Endodermal cell (in vitro differentiated cells): ENCODE data around the gene CRTAC1. TPM values are rescaled to one million over a fixed set of nuclear protein-coding genes. Genes with fewer than 3 reads are reported as not detected.
A peak's percentile ranks its signal among the peaks of the same experiment; 100 is the strongest.

Source experiments
- DNase-seq: peaks from one replicate; pipeline ENCODE4 v3.0.0-alpha.2; 2017
- H3K27ac ChIP-seq: 2 replicates; pipeline ENCODE4 v1.5.1; 2013; ENCODE audit warnings: mild to moderate bottlenecking, low read depth, low read length, moderate library complexity
- H3K27me3 ChIP-seq: 2 replicates; pipeline ENCODE4 v1.6.1; 2013; ENCODE audit warnings: mild to moderate bottlenecking, low read length, moderate library complexity; ENCODE audit not compliant: insufficient read depth, control insufficient read depth, poor library complexity, severe bottlenecking
- H3K36me3 ChIP-seq: 2 replicates; pipeline ENCODE4 v1.7.0; 2013; ENCODE audit warnings: mild to moderate bottlenecking, low read length, moderate library complexity; ENCODE audit not compliant: control insufficient read depth, insufficient read depth
- H3K4me1 ChIP-seq: one replicate; pipeline ENCODE4 v1.7.0; 2013; ENCODE audit warnings: low read length; ENCODE audit not compliant: control insufficient read depth, insufficient read depth
- H3K4me3 ChIP-seq: 2 replicates; pipeline ENCODE4 v1.5.1; 2013; ENCODE audit warnings: mild to moderate bottlenecking, low read length, moderate library complexity
- H3K9ac ChIP-seq: 2 replicates; pipeline ENCODE4 v1.6.1; 2013; ENCODE audit warnings: mild to moderate bottlenecking, low read length, moderate library complexity; ENCODE audit not compliant: poor library complexity, severe bottlenecking; ENCODE audit errors: extremely low read depth
- H3K9me3 ChIP-seq: 2 replicates; pipeline ENCODE4 v1.6.1; 2013; ENCODE audit warnings: mild to moderate bottlenecking, low read length, moderate library complexity; ENCODE audit not compliant: control insufficient read depth
- H3K27ac Mint-ChIP-seq: 2 replicates; pipeline ENCODE4 v1.8.0; 2020; ENCODE audit warnings: mixed read lengths
- H3K27me3 Mint-ChIP-seq: 2 replicates; pipeline ENCODE4 v1.8.0; 2021; ENCODE audit warnings: mild to moderate bottlenecking, mixed read lengths; ENCODE audit not compliant: insufficient read depth
- H3K36me3 Mint-ChIP-seq: 2 replicates; pipeline ENCODE4 v1.8.0; 2020; ENCODE audit warnings: low read depth, mixed read lengths
- H3K4me1 Mint-ChIP-seq: 2 replicates; pipeline ENCODE4 v1.8.0; 2020; ENCODE audit warnings: mixed read lengths
- H3K4me3 Mint-ChIP-seq: 2 replicates; pipeline ENCODE4 v1.8.0; 2020; ENCODE audit warnings: mild to moderate bottlenecking, moderate library complexity, mixed read lengths
- H3K9me3 Mint-ChIP-seq: 2 replicates; pipeline ENCODE4 v1.8.0; 2020; ENCODE audit warnings: mild to moderate bottlenecking, mixed read lengths
- WGBS, 2 experiments: methylation state at CpG; one replicate each; pipeline versions ENCODE4 v1.1.5 to v1.1.7; 2013; ENCODE audit warnings: missing lambda C conversion rate in 2 of 2, mixed read lengths in 1 of 2; ENCODE audit not compliant: insufficient coverage in 1 of 2, insufficient read length in 1 of 2; 5-methylcytosine and 5-hydroxymethylcytosine counted together
- total RNA-seq, 2 donors: library from RNA; stranded (reverse); fragmentation: NEBNext Ultra II Directional in 1 of 2; extraction: Animal tissue kit (Norgen Biotek cat#: 25700) in 1 of 2; gene quantifications; 2 replicates in 1 of 2; 3 replicates in 1 of 2; pipeline ENCODE4 v1.2.1, GENCODE V29; 2021
- TF ChIP-seq, protein P1 (sequence below): fragments of 200-600 bp; sonication (generic); conservative IDR thresholded peaks from 2 replicates; pipeline ENCODE4 v1.5.0; 2021; ENCODE audit warnings: antibody characterized with exemption, mild to moderate bottlenecking

Gene CRTAC1
- total RNA-seq, 2 donors from 2014 or later = 0.13 to 0.24 TPM

DNA sequence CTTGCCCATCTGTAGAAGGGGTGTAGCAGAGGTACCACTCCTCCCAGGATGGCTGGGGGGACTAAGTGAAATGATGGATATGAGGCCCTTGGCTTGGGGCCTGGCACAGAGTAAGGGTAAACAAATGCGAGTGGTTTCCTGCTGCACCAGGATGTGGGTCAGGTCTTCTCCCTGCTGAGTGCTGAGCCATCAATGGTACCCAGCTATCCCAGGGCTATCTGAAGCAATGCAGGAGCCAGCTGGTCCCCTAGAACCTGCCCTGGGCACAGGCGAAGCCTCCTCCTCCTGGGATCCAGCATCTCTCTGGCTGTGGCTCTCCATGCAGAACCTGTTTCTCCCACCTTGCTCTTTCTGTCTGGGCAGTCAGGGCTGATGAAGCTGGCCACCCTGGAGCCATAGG is 201.7 kb downstream of the CRTAC1 start:
- no peaks in the 10 kb centered on the region for H3K9me3 ChIP-seq
- Mint-ChIP-seq H3K9me3 (no peaks in the 10 kb centered on the region), H3K27ac (no peak overlapping the region), H3K4me1 (peaks cover 8% of the 10 kb centered on the region), H3K36me3 (no peaks in the 10 kb centered on the region), H3K4me3 (no peak overlapping the region), H3K27me3 (peaks cover 10% of the 10 kb centered on the region)
- H3K36me3 ChIP-seq = no peaks in the 10 kb centered on the region
- TF ChIP-seq, protein P1, sequence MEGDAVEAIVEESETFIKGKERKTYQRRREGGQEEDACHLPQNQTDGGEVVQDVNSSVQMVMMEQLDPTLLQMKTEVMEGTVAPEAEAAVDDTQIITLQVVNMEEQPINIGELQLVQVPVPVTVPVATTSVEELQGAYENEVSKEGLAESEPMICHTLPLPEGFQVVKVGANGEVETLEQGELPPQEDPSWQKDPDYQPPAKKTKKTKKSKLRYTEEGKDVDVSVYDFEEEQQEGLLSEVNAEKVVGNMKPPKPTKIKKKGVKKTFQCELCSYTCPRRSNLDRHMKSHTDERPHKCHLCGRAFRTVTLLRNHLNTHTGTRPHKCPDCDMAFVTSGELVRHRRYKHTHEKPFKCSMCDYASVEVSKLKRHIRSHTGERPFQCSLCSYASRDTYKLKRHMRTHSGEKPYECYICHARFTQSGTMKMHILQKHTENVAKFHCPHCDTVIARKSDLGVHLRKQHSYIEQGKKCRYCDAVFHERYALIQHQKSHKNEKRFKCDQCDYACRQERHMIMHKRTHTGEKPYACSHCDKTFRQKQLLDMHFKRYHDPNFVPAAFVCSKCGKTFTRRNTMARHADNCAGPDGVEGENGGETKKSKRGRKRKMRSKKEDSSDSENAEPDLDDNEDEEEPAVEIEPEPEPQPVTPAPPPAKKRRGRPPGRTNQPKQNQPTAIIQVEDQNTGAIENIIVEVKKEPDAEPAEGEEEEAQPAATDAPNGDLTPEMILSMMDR = no peak
- H3K4me3 ChIP-seq = no peak overlapping the region
- WGBS, 2 experiments = 97 to 100% methylated on average over 1 to 2 of the region's 2 CpGs
- no peak overlapping the region for H3K9ac ChIP-seq
- no peak overlapping the region for H3K27ac ChIP-seq
- H3K27me3 ChIP-seq = peaks cover 7% of the 10 kb centered on the region
- DNase-seq = no peak
- H3K4me1 ChIP-seq = peaks cover 8% of the 10 kb centered on the region

DNA sequence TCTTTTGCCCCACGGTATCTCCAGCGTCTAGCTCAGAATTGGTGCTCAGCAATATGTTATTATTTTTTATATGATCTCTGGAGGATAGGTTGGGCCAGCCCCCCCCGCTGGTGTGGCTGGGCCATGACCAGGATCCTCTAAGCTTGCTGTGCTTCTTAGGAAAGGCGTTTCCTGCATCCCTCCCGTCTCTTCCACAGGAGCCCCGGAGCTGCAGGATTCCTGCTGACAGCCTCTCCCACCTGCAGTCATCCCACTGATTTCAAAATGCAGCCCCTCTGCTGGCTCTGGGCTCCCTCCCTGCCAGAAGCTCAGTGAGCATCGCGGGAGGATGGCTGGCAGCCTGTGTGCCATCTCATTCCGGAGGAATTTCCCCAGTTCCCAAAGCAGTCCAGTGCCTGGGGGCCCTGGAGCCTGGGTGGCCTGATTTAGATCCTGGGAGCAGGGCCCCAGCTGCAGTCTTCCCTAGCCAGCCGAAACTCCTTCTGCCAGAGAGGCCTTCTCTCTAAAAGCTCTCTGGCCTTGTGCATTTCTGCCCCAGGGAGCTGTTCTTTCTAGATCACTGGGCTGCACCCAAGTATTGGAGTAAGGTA is 202.6 kb downstream of the CRTAC1 start:
- H3K4me3 Mint-ChIP-seq = no peak overlapping the region
- Histone ChIP-seq H3K4me1 (peaks cover 8% of the 10 kb centered on the region), H3K27ac (no peak overlapping the region), H3K9me3 (no peaks in the 10 kb centered on the region), H3K27me3 (peaks cover 5% of the 10 kb centered on the region), H3K4me3 (no peak overlapping the region), H3K9ac (no peak overlapping the region), H3K36me3 (no peaks in the 10 kb centered on the region)
- WGBS, 2 experiments = 55 to 60% methylated on average over 7 to 10 of the region's 10 CpGs
- no peak overlapping the region for H3K27ac Mint-ChIP-seq
- peaks cover 8% of the 10 kb centered on the region for H3K27me3 Mint-ChIP-seq
- H3K36me3 Mint-ChIP-seq = no peaks in the 10 kb centered on the region
- no peak for DNase-seq
- peaks cover 9% of the 10 kb centered on the region for H3K4me1 Mint-ChIP-seq
- no peaks in the 10 kb centered on the region for H3K9me3 Mint-ChIP-seq
- TF ChIP-seq, protein P1 = peak; percentile 28

DNA sequence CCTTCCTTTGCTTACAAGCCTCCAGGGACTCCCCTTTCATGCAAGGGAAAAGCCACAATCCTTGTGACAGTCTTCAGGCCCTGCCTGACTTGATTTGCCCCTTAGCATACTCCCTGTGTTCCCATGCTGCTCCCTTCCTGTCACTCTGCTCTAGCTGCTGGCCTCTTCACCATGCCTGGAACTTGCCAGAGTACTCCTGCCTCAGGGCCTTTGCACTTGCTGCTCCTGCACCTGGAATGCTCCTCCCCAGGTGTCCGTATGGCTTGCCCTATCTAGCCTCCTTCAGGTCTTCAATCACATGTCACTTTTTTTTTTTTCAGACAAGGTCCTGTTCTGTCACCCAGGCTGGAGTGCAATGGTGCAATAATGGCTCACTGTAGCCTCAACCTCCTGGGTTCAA is 203.5 kb downstream of the CRTAC1 start:
- TF ChIP-seq, protein P1 = no peak
- 85 to 89% methylated on average over 1 of the region's 1 CpG for WGBS, 2 experiments
- no peak overlapping the region for H3K9ac ChIP-seq
- no peaks in the 10 kb centered on the region for H3K9me3 ChIP-seq
- no peaks in the 10 kb centered on the region for H3K36me3 ChIP-seq
- H3K4me1 ChIP-seq = peaks cover 8% of the 10 kb centered on the region
- Mint-ChIP-seq H3K4me1 (peaks cover 11% of the 10 kb centered on the region), H3K27ac (no peak overlapping the region), H3K36me3 (no peaks in the 10 kb centered on the region), H3K9me3 (no peaks in the 10 kb centered on the region), H3K27me3 (peaks cover 3% of the 10 kb centered on the region), H3K4me3 (no peak overlapping the region)
- DNase-seq = no peak
- no peaks in the 10 kb centered on the region for H3K27me3 ChIP-seq
- H3K4me3 ChIP-seq = no peak overlapping the region
- no peak overlapping the region for H3K27ac ChIP-seq
